H9 (cell line): ENCODE measurements around the gene APOM. TPM values are rescaled to one million over a fixed set of nuclear protein-coding genes. Genes with fewer than 3 reads are reported as not detected.

Experiments used
- DNase-seq: peaks from one replicate; pipeline ENCODE4 v3.0.0-alpha.2; 2017
- H2AFZ ChIP-seq: one replicate; pipeline ENCODE4 v1.6.1; 2013; ENCODE audit warnings: mild to moderate bottlenecking, low read length, control low read depth, moderate library complexity
- H2AK5ac ChIP-seq: 2 replicates; pipeline ENCODE4 v1.6.1; 2013; ENCODE audit warnings: low read length, control low read depth, mixed read lengths; ENCODE audit not compliant: insufficient read length
- H2BK120ac ChIP-seq: one replicate; pipeline ENCODE4 v1.6.1; 2013; ENCODE audit warnings: low read depth, mild to moderate bottlenecking, low read length, control low read depth, inconsistent platforms; ENCODE audit not compliant: poor library complexity, severe bottlenecking
- H2BK12ac ChIP-seq: 2 replicates; pipeline ENCODE4 v1.6.1; 2013; ENCODE audit warnings: low read length, control low read depth, mixed read lengths, low read depth; ENCODE audit not compliant: insufficient read length
- H2BK15ac ChIP-seq: 2 replicates; pipeline ENCODE4 v1.6.1; 2013; ENCODE audit warnings: low read depth, low read length, control low read depth
- H2BK20ac ChIP-seq: one replicate; pipeline ENCODE4 v1.6.1; 2013; ENCODE audit warnings: low read depth, mild to moderate bottlenecking, low read length, control low read depth, inconsistent platforms; ENCODE audit not compliant: poor library complexity, severe bottlenecking
- H2BK5ac ChIP-seq: 2 replicates; pipeline ENCODE4 v1.6.1; 2013; ENCODE audit warnings: low read length, control low read depth, mixed read lengths; ENCODE audit not compliant: insufficient read length
- H3K14ac ChIP-seq: 2 replicates; pipeline ENCODE4 v1.6.1; 2013; ENCODE audit warnings: low read length, control low read depth; ENCODE audit not compliant: insufficient read depth
- H3K18ac ChIP-seq: 2 replicates; pipeline ENCODE4 v1.6.1; 2013; ENCODE audit warnings: low read depth, mild to moderate bottlenecking, mixed read lengths, low read length, control low read depth; ENCODE audit not compliant: insufficient read length
- H3K23ac ChIP-seq: 2 replicates; pipeline ENCODE4 v1.6.1; 2013; ENCODE audit warnings: low read length, control low read depth, mixed read lengths, low read depth; ENCODE audit not compliant: insufficient read length
- H3K23me2 ChIP-seq: 2 replicates; pipeline ENCODE4 v1.6.1; 2013; ENCODE audit warnings: low read depth, mild to moderate bottlenecking, mixed read lengths, low read length, control low read depth; ENCODE audit not compliant: insufficient read length, poor library complexity, severe bottlenecking
- H3K27ac ChIP-seq: 2 replicates; pipeline ENCODE4 v1.5.1; 2013; ENCODE audit warnings: low read length, control low read depth, mixed read lengths, low read depth; ENCODE audit not compliant: insufficient read length
- H3K27me3 ChIP-seq: 2 replicates; pipeline ENCODE4 v1.6.1; 2013; ENCODE audit warnings: low read length, control low read depth, inconsistent platforms; ENCODE audit not compliant: insufficient read depth
- H3K4ac ChIP-seq: 2 replicates; pipeline ENCODE4 v1.6.1; 2013; ENCODE audit warnings: low read depth, mild to moderate bottlenecking, control low read depth, inconsistent platforms, low read length, moderate library complexity
- H3K4me1 ChIP-seq: 2 replicates; pipeline ENCODE4 v1.6.1; 2013; ENCODE audit warnings: low read length, control low read depth, inconsistent platforms; ENCODE audit not compliant: insufficient read depth
- H3K4me2 ChIP-seq: 2 replicates; pipeline ENCODE4 v1.6.1; 2013; ENCODE audit warnings: low read length, control low read depth, mixed read lengths; ENCODE audit not compliant: insufficient read length, insufficient read depth
- H3K56ac ChIP-seq: 2 replicates; pipeline ENCODE4 v1.6.1; 2013; ENCODE audit warnings: low read depth, mild to moderate bottlenecking, mixed read lengths, low read length, control low read depth; ENCODE audit not compliant: insufficient read length
- H3K79me1 ChIP-seq: 2 replicates; pipeline ENCODE4 v1.6.1; 2013; ENCODE audit warnings: low read depth, mild to moderate bottlenecking, moderate library complexity, low read length, control low read depth, inconsistent platforms; ENCODE audit not compliant: insufficient read depth, poor library complexity, severe bottlenecking
- H3K79me2 ChIP-seq: 2 replicates; pipeline ENCODE4 v1.6.1; 2013; ENCODE audit warnings: low read length, control low read depth, inconsistent platforms; ENCODE audit not compliant: insufficient read depth
- H3K9ac ChIP-seq: 2 replicates; pipeline ENCODE4 v1.6.1; 2013; ENCODE audit warnings: low read length, control low read depth, mixed read lengths; ENCODE audit not compliant: insufficient read length; ENCODE audit errors: extremely low read depth
- H3K9me3 ChIP-seq: one replicate; pipeline ENCODE4 v1.6.1; 2013; ENCODE audit warnings: low read depth, low read length, inconsistent platforms; ENCODE audit not compliant: control insufficient read depth
- H3T11ph ChIP-seq: one replicate; pipeline ENCODE4 v1.6.1; 2013; ENCODE audit warnings: mild to moderate bottlenecking, low read length, control low read depth, inconsistent platforms
- H4K20me1 ChIP-seq: one replicate; pipeline ENCODE4 v1.6.1; 2013; ENCODE audit not compliant: control insufficient read depth, insufficient read length, insufficient read depth
- H4K5ac ChIP-seq: 2 replicates; pipeline ENCODE4 v1.6.1; 2013; ENCODE audit warnings: low read depth, mild to moderate bottlenecking, mixed read lengths, low read length, control low read depth; ENCODE audit not compliant: insufficient read length
- H4K8ac ChIP-seq: replicated peaks from 2 replicates; pipeline ENCODE4 v1.6.1; 2013; ENCODE audit warnings: low read length, control low read depth, mixed read lengths, low read depth; ENCODE audit not compliant: insufficient read length
- H4K91ac ChIP-seq: 2 replicates; pipeline ENCODE4 v1.6.1; 2013; ENCODE audit warnings: low read depth, mild to moderate bottlenecking, moderate library complexity, mixed read lengths, low read length, control low read depth; ENCODE audit not compliant: insufficient read length
- H3K27ac Mint-ChIP-seq, 3 experiments: 2 replicates in 2 of 3; 3 replicates in 1 of 3; pipeline ENCODE4 v1.8.0; 2020 to 2021; ENCODE audit warnings: mixed read lengths in 3 of 3, mild to moderate bottlenecking in 1 of 3, moderate library complexity in 1 of 3
- H3K27me3 Mint-ChIP-seq: 2 replicates; pipeline ENCODE4 v1.8.0; 2021; ENCODE audit warnings: low read depth, mild to moderate bottlenecking, moderate library complexity, mixed read lengths
- H3K36me3 Mint-ChIP-seq, 3 experiments: 2 replicates in 2 of 3; 3 replicates in 1 of 3; pipeline ENCODE4 v1.8.0; 2020 to 2021; ENCODE audit warnings: low read depth in 3 of 3, mixed read lengths in 3 of 3; ENCODE audit not compliant: insufficient read depth in 1 of 3
- H3K4me1 Mint-ChIP-seq, 2 experiments: 2 replicates each; pipeline ENCODE4 v1.8.0; 2020; ENCODE audit warnings: mixed read lengths in 2 of 2
- H3K4me3 Mint-ChIP-seq, 2 experiments: 2 replicates in 1 of 2; 3 replicates in 1 of 2; pipeline ENCODE4 v1.8.0; 2020 to 2021; ENCODE audit warnings: mild to moderate bottlenecking in 2 of 2, mixed read lengths in 2 of 2, moderate library complexity in 1 of 2
- H3K9me3 Mint-ChIP-seq, 2 experiments: 2 replicates in 1 of 2; 3 replicates in 1 of 2; pipeline ENCODE4 v1.8.0; 2020; ENCODE audit warnings: mild to moderate bottlenecking in 2 of 2, mixed read lengths in 2 of 2, moderate library complexity in 1 of 2
- CTCF ChIP-seq: fragments of 200-600 bp; sonication (generic); conservative IDR thresholded peaks from 3 replicates; pipeline ENCODE4 v1.8.0; 2021; ENCODE audit warnings: antibody characterized with exemption, mild to moderate bottlenecking
- WGBS: extraction: QIAGEN DNeasy Blood & Tissue Kit; methylation state at CpG from one replicate; pipeline ENCODE4 v1.1.7; 2013; ENCODE audit warnings: missing lambda C conversion rate, low lambda C conversion rate, mixed read lengths; ENCODE audit not compliant: insufficient read length; ENCODE audit errors: extremely low coverage; 5-methylcytosine and 5-hydroxymethylcytosine counted together
- total RNA-seq: library from RNA; stranded (reverse); gene quantifications from 2 replicates; pipeline ENCODE4 v1.2.1, GENCODE V29; 2021

APOM gene
- total RNA-seq, 1 experiment from 2014 or later = 3.6 TPM

- Histone ChIP-seq H3K4me1 (no peaks in the 10 kb centered on the region), H3K23ac (no peak overlapping the region), H3K27me3 (no peaks in the 10 kb centered on the region), H2BK20ac (no peak overlapping the region), H3K56ac (no peak overlapping the region), H3K79me1 (no peaks in the 10 kb centered on the region), H2BK5ac (no peak overlapping the region), H2AK5ac (no peak overlapping the region), H3K14ac (no peak overlapping the region), H3K27ac (no peak overlapping the region), H3K79me2 (no peaks in the 10 kb centered on the region), H4K8ac (no peak overlapping the region), H3K18ac (no peak overlapping the region), H4K20me1 (no peaks in the 10 kb centered on the region), H2BK15ac (no peak overlapping the region), H4K91ac (no peak overlapping the region), H3K4me2 (no peak overlapping the region), H3T11ph (no peak overlapping the region), H3K9ac (no peak overlapping the region), H4K5ac (no peak overlapping the region), H3K23me2 (no peaks in the 10 kb centered on the region), H2BK120ac (no peak overlapping the region), H2AFZ (no peak overlapping the region), H3K9me3 (no peaks in the 10 kb centered on the region), H2BK12ac (no peak overlapping the region), H3K4ac (no peak overlapping the region)
- Mint-ChIP-seq H3K4me1 (peaks cover 5 to 10% of the 10 kb centered on the region in 2 experiments; a peak in 3 of 4 replicates), H3K27ac (no peak overlapping the region), H3K9me3 (no peaks in the 10 kb centered on the region), H3K4me3 (no peak overlapping the region), H3K27me3 (no peaks in the 10 kb centered on the region), H3K36me3 (peaks cover 9 to 61% (median 46%) of the 10 kb centered on the region in 3 experiments; a peak in 6 of 7 replicates)
- TF ChIP-seq CTCF = no peak
- whole genome bisulfite sequencing = no CpG with 5 or more reads among the region's 12 CpGs
- no peak for DNase-seq
These were observed 35.9 kb downstream of the APOM start for GRCh38 chr6:31691564-31692108.
